Bronchial epithelial cell (primary cell): Measurements from ENCODE around the gene SORBS1. TPM values are rescaled to one million over a fixed set of nuclear protein-coding genes. Genes with fewer than 3 reads are reported as not detected.

Source experiments
- DNase-seq: peaks from one replicate; pipeline ENCODE4 v3.0.0-alpha.2; 2010; ENCODE audit warnings: low read depth
- FAIRE-seq: peaks from 2 replicates; lab custom pipeline; 2011; peaks lifted over from hg19 to GRCh38; lab: Jason Lieb, UNC
- H3K27me3 ChIP-seq: 2 replicates; pipeline ENCODE4 v1.5.1; 2011; ENCODE audit warnings: low read length; ENCODE audit not compliant: control insufficient read depth, insufficient read depth
- H3K36me3 ChIP-seq: 2 replicates; pipeline ENCODE4 v1.5.1; 2011; ENCODE audit warnings: low read length; ENCODE audit not compliant: control insufficient read depth, insufficient read depth
- H3K4me3 ChIP-seq: 2 replicates; pipeline ENCODE4 v1.5.1; 2011; ENCODE audit warnings: mild to moderate bottlenecking, low read depth, low read length, control low read depth
- CTCF ChIP-seq: IDR thresholded peaks from 2 replicates; pipeline ENCODE4 v1.5.1; 2011; ENCODE audit warnings: mild to moderate bottlenecking, moderate library complexity, low read length, control low read depth, inconsistent platforms; ENCODE audit not compliant: insufficient read depth, severe bottlenecking
- total RNA-seq: library from RNA; depleted of rRNA; stranded (reverse); fragments of >200 nt; gene quantifications from 2 replicates; pipeline ENCODE4 v1.2.1, GENCODE V29; 2014

The SORBS1 gene
- total RNA-seq, 1 donor from 2014 or later = under 0.01 TPM

DNA sequence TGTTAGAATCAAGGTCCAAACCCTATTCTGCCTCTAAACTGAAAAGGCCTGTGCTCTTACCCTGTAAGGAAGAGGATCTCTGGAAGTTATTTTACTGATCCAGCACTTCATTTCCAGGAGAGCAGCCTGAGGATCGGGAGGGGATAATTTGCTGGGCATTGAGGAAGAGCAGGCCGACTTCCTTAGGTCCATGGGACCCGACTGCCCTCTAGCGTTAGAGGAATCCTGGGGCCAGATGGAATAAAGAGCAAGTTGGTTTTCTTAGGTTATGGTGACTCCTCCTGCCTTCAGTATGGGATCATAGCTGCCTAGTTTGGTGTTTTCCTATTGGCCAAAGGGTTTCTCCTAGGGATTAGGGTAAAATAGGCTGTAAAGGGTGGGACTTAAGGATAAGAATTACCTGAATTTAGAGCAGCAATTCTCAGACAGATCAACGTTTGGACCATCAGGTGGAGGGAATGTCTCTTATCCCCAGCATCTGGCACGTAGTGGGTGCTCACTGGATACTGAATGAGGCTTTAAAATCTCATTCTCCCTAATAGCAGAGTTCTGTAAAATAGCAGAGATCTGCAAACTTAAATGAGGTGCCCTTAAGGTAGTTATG is 40.0 kb upstream of the SORBS1 start:
- FAIRE-seq = no peak
- no peaks in the 10 kb centered on the region for H3K36me3 ChIP-seq
- peak; percentile 79 for DNase-seq
- no peaks in the 10 kb centered on the region for H3K27me3 ChIP-seq
- TF ChIP-seq CTCF = peak; percentile 94
- no peak overlapping the region for H3K4me3 ChIP-seq

GRCh38 chr10:95600158-95600557 is 39.0 kb upstream of the SORBS1 start:
- no peak for DNase-seq
- TF ChIP-seq CTCF = no peak

DNA sequence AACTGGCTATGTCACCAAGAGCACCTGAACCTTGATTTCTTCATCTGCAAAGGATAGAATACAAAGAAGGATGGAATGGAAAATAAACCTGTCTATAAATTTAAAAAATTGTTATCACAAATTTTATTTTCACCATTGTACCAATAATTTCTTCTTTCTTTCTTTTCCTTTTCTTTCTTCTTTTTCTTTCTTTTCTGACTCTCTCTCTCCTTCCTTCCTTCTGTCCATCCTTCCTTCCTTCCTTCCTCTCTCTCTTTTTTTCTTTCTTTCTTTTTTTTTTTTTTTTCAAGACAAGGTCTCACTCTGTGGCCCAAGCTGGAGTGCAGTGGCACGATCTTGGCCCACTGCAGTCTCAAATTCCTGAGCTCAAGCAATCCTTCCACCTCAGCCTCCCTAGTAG is 36.6 kb upstream of the SORBS1 start:
- FAIRE-seq (no peak), DNase-seq (no peak)
- no peaks in the 10 kb centered on the region for H3K27me3 ChIP-seq
- TF ChIP-seq CTCF = no peak
- no peak overlapping the region for H3K4me3 ChIP-seq
- H3K36me3 ChIP-seq = no peaks in the 10 kb centered on the region

More at GRCh38 chr10:95600158-95600557, 39.0 kb upstream of the SORBS1 start:
- peak; percentile 18 for FAIRE-seq
- Histone ChIP-seq H3K27me3 (no peaks in the 10 kb centered on the region), H3K4me3 (no peak overlapping the region), H3K36me3 (no peaks in the 10 kb centered on the region)

DNA sequence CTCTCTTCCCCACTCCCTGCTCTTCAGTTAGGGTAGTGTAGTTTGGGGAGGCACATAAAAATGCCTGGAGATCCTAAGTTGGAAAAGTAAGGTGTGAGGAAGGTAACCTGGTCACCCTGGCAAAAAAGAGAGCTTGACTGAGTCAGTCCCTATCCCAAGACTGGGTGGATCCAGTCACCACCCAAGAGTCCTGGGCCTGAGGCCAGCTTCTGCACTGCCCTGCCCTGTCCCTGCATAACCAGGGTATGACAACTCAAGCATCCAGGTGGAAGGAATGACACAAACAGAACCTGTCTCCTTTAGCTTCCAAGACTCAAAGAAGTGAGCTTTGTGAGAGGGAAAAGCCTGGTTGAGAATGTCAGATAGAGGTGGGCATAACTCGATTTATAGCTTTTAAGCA is 26.9 kb upstream of the SORBS1 start:
- TF ChIP-seq CTCF = no peak
- peak; percentile 29 for DNase-seq
- H3K4me3 ChIP-seq = no peak overlapping the region

DNA sequence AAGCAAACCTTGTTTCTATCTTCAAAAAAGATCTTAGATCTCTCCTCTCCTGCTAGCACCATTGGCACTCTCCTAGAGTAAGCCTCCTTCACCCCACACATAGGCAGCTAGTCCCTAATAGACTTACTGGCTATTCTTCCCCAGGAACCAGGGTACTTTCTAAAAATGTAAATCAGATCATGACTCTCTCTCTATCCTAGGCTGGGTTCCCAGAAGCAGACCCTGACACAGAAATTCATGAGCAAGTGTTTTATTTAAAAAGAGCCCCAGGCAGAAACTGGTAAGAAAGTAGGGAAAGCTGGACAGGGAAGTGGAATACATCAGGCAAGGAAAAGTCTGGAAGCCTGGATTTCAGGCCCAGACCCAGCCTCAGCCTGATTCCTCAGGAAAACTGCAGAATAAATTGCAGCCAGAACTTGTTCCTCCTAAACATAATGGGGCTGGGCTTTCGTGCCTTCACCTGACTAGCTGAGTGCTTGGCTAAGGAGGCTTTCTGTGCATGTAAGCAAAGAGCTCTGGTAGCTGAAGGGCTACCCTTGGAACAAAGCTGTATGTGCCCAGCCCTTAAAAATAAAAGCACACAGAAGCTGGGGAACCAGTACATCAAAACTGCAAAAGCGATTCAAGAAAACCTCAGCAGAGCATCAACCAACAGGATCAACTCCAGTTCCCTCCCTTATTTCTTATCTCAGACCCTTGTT is 18.8 kb upstream of the SORBS1 start:
- no peak for FAIRE-seq
- no peak for DNase-seq
- Histone ChIP-seq H3K4me3 (no peak overlapping the region), H3K36me3 (no peaks in the 10 kb centered on the region), H3K27me3 (no peaks in the 10 kb centered on the region)
- no peak for TF ChIP-seq CTCF

More for the DNA sequence above, 26.9 kb upstream of the SORBS1 start:
- FAIRE-seq = no peak
- Histone ChIP-seq H3K36me3 (no peaks in the 10 kb centered on the region), H3K27me3 (no peaks in the 10 kb centered on the region)
